Small intestine (tissue), 7 donors: ENCODE measurements around the gene CACNA2D3. TPM values are rescaled to one million over a fixed set of nuclear protein-coding genes. Genes with fewer than 3 reads are reported as not detected.

Source experiments
- DNase-seq, 2 donors: peaks; one replicate each; pipeline versions ENCODE4 v3.0.0 to v3.0.0-alpha.2; 2013
- FAIRE-seq: peaks from 2 replicates; lab custom pipeline; 2012; peaks lifted over from hg19 to GRCh38; lab: Jason Lieb, UNC
- H3K27ac ChIP-seq, 3 donors: one replicate each; pipeline ENCODE4 v1.5.1; 2013; ENCODE audit warnings: low read length in 2 of 3, mild to moderate bottlenecking in 2 of 3, control low read depth in 1 of 3, inconsistent platforms in 1 of 3, low read depth in 1 of 3, moderate library complexity in 1 of 3
- H3K27me3 ChIP-seq, 3 donors: one replicate each; pipeline ENCODE4 v1.6.1; 2013; ENCODE audit warnings: low read length in 3 of 3, inconsistent platforms in 1 of 3; ENCODE audit not compliant: control insufficient read depth in 3 of 3, insufficient read depth in 3 of 3
- H3K36me3 ChIP-seq, 3 donors: one replicate each; pipeline ENCODE4 v1.6.1; 2013; ENCODE audit warnings: low read length in 3 of 3, inconsistent platforms in 1 of 3, low read depth in 1 of 3, mild to moderate bottlenecking in 1 of 3, moderate library complexity in 1 of 3; ENCODE audit not compliant: control insufficient read depth in 3 of 3, insufficient read depth in 2 of 3
- H3K4me1 ChIP-seq, 3 donors: one replicate each; pipeline ENCODE4 v1.6.1; 2013; ENCODE audit warnings: low read length in 2 of 3, inconsistent platforms in 1 of 3, low read depth in 1 of 3, mild to moderate bottlenecking in 1 of 3, moderate library complexity in 1 of 3; ENCODE audit not compliant: control insufficient read depth in 3 of 3, insufficient read depth in 2 of 3
- H3K4me3 ChIP-seq, 3 donors: one replicate each; pipeline ENCODE4 v1.5.1; 2013; ENCODE audit warnings: low read length in 3 of 3, control low read depth in 1 of 3, inconsistent platforms in 1 of 3, low read depth in 1 of 3, mild to moderate bottlenecking in 1 of 3, moderate library complexity in 1 of 3
- H3K9me3 ChIP-seq, 2 donors: one replicate each; pipeline ENCODE4 v1.6.1; 2013; ENCODE audit warnings: low read depth in 1 of 2, low read length in 1 of 2; ENCODE audit not compliant: control insufficient read depth in 2 of 2, insufficient read depth in 1 of 2
- WGBS, 3 donors: extraction: QIAGEN DNeasy Blood & Tissue Kit; methylation state at CpG; one replicate each; pipeline ENCODE4 v1.1.7; 2013; 5-methylcytosine and 5-hydroxymethylcytosine counted together
- polyA plus RNA-seq, 4 donors: library from polyadenylated mRNA; stranded (reverse) in 3 of 4; unstranded in 1 of 4; fragments of 200-250 nt in 3 of 4; fragments of 120-200 nt in 1 of 4; gene quantifications; one replicate each; pipeline versions ENCODE4 v1.2.1 to v1.2.3, GENCODE V29; 2013
- donor health status: healthy with polysubstance abuse.
- donor health status: control.
- donor health status: control.
- donor health status: Bipolar disorder and iron deficiency.
- donor health status: healthy.

Gene CACNA2D3
- polyA plus RNA-seq, 4 donors = 0.27 to 0.61 TPM; not detected in 2

GRCh38 chr3:54180921-54181320 lies 58.6 kb downstream of the CACNA2D3 start:
- Histone ChIP-seq H3K9me3 (no peaks in the 10 kb centered on the region), H3K4me3 (no peak overlapping the region), H3K27ac (no peak overlapping the region), H3K27me3 (no peaks in the 10 kb centered on the region), H3K4me1 (no peaks in the 10 kb centered on the region), H3K36me3 (no peaks in the 10 kb centered on the region)
- FAIRE-seq = no peak
- no peak for DNase-seq

- H3K36me3 ChIP-seq = no peaks in the 10 kb centered on the region
- H3K27ac ChIP-seq = no peak overlapping the region
- no peaks in the 10 kb centered on the region for H3K9me3 ChIP-seq
- DNase-seq = no peak
- WGBS, 3 donors = 54 to 64% (median 59%) methylated on average over 4 of the region's 4 CpGs
- no peak overlapping the region for H3K4me3 ChIP-seq
- no peaks in the 10 kb centered on the region for H3K27me3 ChIP-seq
- FAIRE-seq = no peak
- H3K4me1 ChIP-seq = no peaks in the 10 kb centered on the region
Observed at GRCh38 chr3:54182242-54182641, 59.9 kb downstream of the CACNA2D3 start.

- no peaks in the 10 kb centered on the region for H3K4me1 ChIP-seq
- no peak overlapping the region for H3K4me3 ChIP-seq
- H3K9me3 ChIP-seq = no peaks in the 10 kb centered on the region
- no peaks in the 10 kb centered on the region for H3K27me3 ChIP-seq
- no peak for DNase-seq
- no peak overlapping the region for H3K27ac ChIP-seq
- no peak for FAIRE-seq
- no peaks in the 10 kb centered on the region for H3K36me3 ChIP-seq
Observed at GRCh38 chr3:54185740-54186139, 63.4 kb downstream of the CACNA2D3 start.

- peak; percentile 22 to 75 for DNase-seq
- no peaks in the 10 kb centered on the region for H3K36me3 ChIP-seq
- no peaks in the 10 kb centered on the region for H3K27me3 ChIP-seq
- H3K4me1 ChIP-seq = no peaks in the 10 kb centered on the region
- WGBS, 3 donors = 53 to 59% (median 56%) methylated on average over 6 of the region's 6 CpGs
- H3K27ac ChIP-seq = no peak overlapping the region
- no peak for FAIRE-seq
- no peaks in the 10 kb centered on the region for H3K9me3 ChIP-seq
- H3K4me3 ChIP-seq = no peak overlapping the region
Observed at GRCh38 chr3:54188176-54188791, 65.9 kb downstream of the CACNA2D3 start.

GRCh38 chr3:54191220-54191619 lies 68.9 kb downstream of the CACNA2D3 start:
- Histone ChIP-seq H3K4me3 (no peak overlapping the region), H3K27me3 (no peaks in the 10 kb centered on the region), H3K4me1 (no peaks in the 10 kb centered on the region), H3K27ac (no peak overlapping the region), H3K36me3 (no peaks in the 10 kb centered on the region), H3K9me3 (no peaks in the 10 kb centered on the region)
- FAIRE-seq (no peak), DNase-seq (no peak)
- WGBS, 3 donors = 82 to 89% (median 86%) methylated on average over 4 of the region's 4 CpGs

GRCh38 chr3:54192026-54192425 lies 69.7 kb downstream of the CACNA2D3 start:
- no peak overlapping the region for H3K4me3 ChIP-seq
- 11 to 24% (median 17%) methylated on average over 1 of the region's 1 CpG for WGBS, 3 donors
- no peak for DNase-seq

GRCh38 chr3:54193093-54193492 lies 70.7 kb downstream of the CACNA2D3 start:
- Histone ChIP-seq H3K36me3 (no peaks in the 10 kb centered on the region), H3K4me3 (no peak overlapping the region), H3K9me3 (no peaks in the 10 kb centered on the region), H3K27ac (no peak overlapping the region), H3K27me3 (no peaks in the 10 kb centered on the region), H3K4me1 (no peaks in the 10 kb centered on the region)
- no peak for FAIRE-seq
- WGBS, 3 donors = 79 to 88% (median 88%) methylated on average over 1 of the region's 1 CpG
- no peak for DNase-seq

More at GRCh38 chr3:54192026-54192425, 69.7 kb downstream of the CACNA2D3 start:
- H3K27ac ChIP-seq = no peak overlapping the region
- no peaks in the 10 kb centered on the region for H3K9me3 ChIP-seq
- H3K27me3 ChIP-seq = no peaks in the 10 kb centered on the region
- no peaks in the 10 kb centered on the region for H3K4me1 ChIP-seq
- FAIRE-seq = no peak
- H3K36me3 ChIP-seq = no peaks in the 10 kb centered on the region

- no peak overlapping the region for H3K4me3 ChIP-seq
- H3K36me3 ChIP-seq = no peaks in the 10 kb centered on the region
- DNase-seq = no peak
- H3K27ac ChIP-seq = no peak overlapping the region
- peaks cover 0 to 2% (median 0%) of the 10 kb centered on the region in 3 donors for H3K27me3 ChIP-seq
- WGBS, 3 donors = 68 to 75% (median 74%) methylated on average over 9 of the region's 9 CpGs
- FAIRE-seq = no peak
- no peaks in the 10 kb centered on the region for H3K9me3 ChIP-seq
- H3K4me1 ChIP-seq = no peaks in the 10 kb centered on the region
Observed at GRCh38 chr3:54196360-54196991, 74.1 kb downstream of the CACNA2D3 start.

GRCh38 chr3:54197509-54197908 lies 75.2 kb downstream of the CACNA2D3 start:
- no peaks in the 10 kb centered on the region for H3K9me3 ChIP-seq
- no peak for FAIRE-seq
- DNase-seq = no peak
- no peak overlapping the region for H3K4me3 ChIP-seq
- no peaks in the 10 kb centered on the region for H3K4me1 ChIP-seq
- WGBS, 3 donors = 59 to 67% (median 63%) methylated on average over 6 of the region's 6 CpGs
- H3K27ac ChIP-seq = no peak overlapping the region
- H3K36me3 ChIP-seq = no peaks in the 10 kb centered on the region
- peaks cover 0 to 2% (median 0%) of the 10 kb centered on the region in 3 donors for H3K27me3 ChIP-seq
